Astrocyte (in vitro differentiated cells and primary cell): ENCODE data around the gene TLE5. TPM values are rescaled to one million over a fixed set of nuclear protein-coding genes. Genes with fewer than 3 reads are reported as not detected.

ENCODE experiments used
- DNase-seq: peaks from one replicate; pipeline ENCODE4 v3.0.0-alpha.2; 2010; ENCODE audit warnings: low read depth
- FAIRE-seq: peaks from 2 replicates; lab custom pipeline; 2011; peaks lifted over from hg19 to GRCh38; lab: Jason Lieb, UNC
- H2AFZ ChIP-seq: 2 replicates; pipeline ENCODE4 v1.6.0; 2012; ENCODE audit warnings: low read depth, low read length, inconsistent platforms
- H3K27ac ChIP-seq: 2 replicates; pipeline ENCODE4 v1.5.1; 2011; ENCODE audit warnings: low read depth, low read length, inconsistent platforms
- H3K27me3 ChIP-seq: 2 replicates; pipeline ENCODE4 v1.6.0; 2011; ENCODE audit warnings: low read length, inconsistent platforms; ENCODE audit not compliant: insufficient read depth
- H3K36me3 ChIP-seq: 2 replicates; pipeline ENCODE4 v1.5.1; 2011; ENCODE audit warnings: low read length, inconsistent platforms; ENCODE audit not compliant: insufficient read depth
- H3K4me1 ChIP-seq: 2 replicates; pipeline ENCODE4 v1.5.1; 2011; ENCODE audit warnings: low read length, inconsistent platforms; ENCODE audit not compliant: insufficient read depth
- H3K4me2 ChIP-seq: 2 replicates; pipeline ENCODE4 v1.6.0; 2012; ENCODE audit warnings: low read length, inconsistent platforms
- H3K4me3 ChIP-seq: 2 replicates; pipeline ENCODE4 v1.5.1; 2011; ENCODE audit warnings: low read depth, mild to moderate bottlenecking, low read length, inconsistent platforms; ENCODE audit not compliant: insufficient read depth
- H3K79me2 ChIP-seq: 2 replicates; pipeline ENCODE4 v1.6.0; 2012; ENCODE audit warnings: mild to moderate bottlenecking, low read length, inconsistent platforms; ENCODE audit not compliant: insufficient read depth
- H3K9ac ChIP-seq: 2 replicates; pipeline ENCODE4 v1.6.0; 2012; ENCODE audit warnings: mild to moderate bottlenecking, low read length, inconsistent platforms
- H3K9me3 ChIP-seq: 2 replicates; pipeline ENCODE4 v1.5.1; 2012; ENCODE audit warnings: low read depth, mild to moderate bottlenecking, low read length, inconsistent platforms; ENCODE audit not compliant: insufficient read depth
- H4K20me1 ChIP-seq: 2 replicates; pipeline ENCODE4 v1.6.0; 2012; ENCODE audit warnings: low read length, inconsistent platforms; ENCODE audit not compliant: insufficient read depth
- H3K27ac Mint-ChIP-seq: one replicate; pipeline ENCODE4 v1.8.0; 2021; ENCODE audit warnings: mild to moderate bottlenecking, mixed read lengths; ENCODE audit not compliant: unreplicated experiment
- H3K27me3 Mint-ChIP-seq: one replicate; pipeline ENCODE4 v1.8.0; 2021; ENCODE audit warnings: low read depth, mixed read lengths; ENCODE audit not compliant: unreplicated experiment
- H3K36me3 Mint-ChIP-seq: one replicate; pipeline ENCODE4 v1.8.0; 2021; ENCODE audit warnings: low read depth, mixed read lengths; ENCODE audit not compliant: unreplicated experiment
- H3K4me1 Mint-ChIP-seq: one replicate; pipeline ENCODE4 v1.8.0; 2021; ENCODE audit warnings: low read depth, mixed read lengths; ENCODE audit not compliant: unreplicated experiment
- H3K4me3 Mint-ChIP-seq: one replicate; pipeline ENCODE4 v1.8.0; 2021; ENCODE audit warnings: mild to moderate bottlenecking, moderate library complexity, mixed read lengths; ENCODE audit not compliant: unreplicated experiment
- H3K9me3 Mint-ChIP-seq: one replicate; pipeline ENCODE4 v1.8.0; 2021; ENCODE audit warnings: mild to moderate bottlenecking, mixed read lengths; ENCODE audit not compliant: unreplicated experiment
- EZH2 ChIP-seq: IDR thresholded peaks from 2 replicates; pipeline ENCODE4 v1.6.1; 2012; ENCODE audit warnings: mild to moderate bottlenecking, low read length, inconsistent platforms; ENCODE audit not compliant: insufficient read depth
- total RNA-seq: library from RNA; stranded (reverse); gene quantifications from 2 replicates; pipeline ENCODE4 v1.2.1, GENCODE V29; 2021
- TF ChIP-seq, protein P1 (sequence below): IDR thresholded peaks from 2 replicates; pipeline ENCODE4 v1.5.1; 2011; ENCODE audit warnings: low read depth, mild to moderate bottlenecking, inconsistent platforms, low read length, moderate library complexity; ENCODE audit not compliant: insufficient read depth

The TLE5 gene
- total RNA-seq, 1 donor from 2014 or later: 210 TPM

DNA sequence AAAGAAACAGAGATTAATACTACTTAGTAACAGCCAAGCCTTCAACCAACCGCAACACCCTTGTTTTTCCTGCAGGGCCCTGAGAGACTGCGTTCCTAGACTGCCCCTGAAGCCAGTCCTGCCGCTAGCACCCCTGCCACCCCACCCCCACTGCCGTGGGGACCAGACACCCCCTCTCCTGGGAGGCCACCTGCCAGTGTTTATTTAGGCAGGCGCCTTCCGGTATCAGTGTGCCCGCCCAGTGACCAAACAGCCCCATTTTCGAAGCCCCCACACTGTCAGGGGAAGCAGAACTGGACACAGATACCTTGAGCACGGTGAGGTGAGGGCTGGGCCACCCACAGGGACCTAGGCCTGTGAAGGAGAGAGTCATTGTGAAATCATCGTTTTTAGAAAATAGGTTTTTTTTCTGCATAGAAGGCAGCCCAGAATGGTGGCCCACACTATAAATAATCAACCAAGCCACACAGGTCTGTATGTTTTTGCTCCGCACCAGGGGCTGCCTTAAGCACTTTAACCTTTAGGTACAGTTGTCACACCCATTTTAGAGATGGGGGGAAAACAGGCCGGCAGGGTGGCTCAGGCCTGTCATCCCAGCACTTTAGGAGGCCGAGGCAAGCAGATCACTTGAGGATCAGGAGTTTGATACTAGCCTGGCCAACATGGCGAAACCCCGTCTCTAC, 3.5 kb upstream of the TLE5 start:
- Histone ChIP-seq H3K27ac (no peak overlapping the region), H2AFZ (no peak overlapping the region), H4K20me1 (peaks cover under 1% of the 10 kb centered on the region), H3K9me3 (no peaks in the 10 kb centered on the region), H3K36me3 (no peaks in the 10 kb centered on the region), H3K27me3 (no peaks in the 10 kb centered on the region), H3K4me2 (no peak overlapping the region), H3K79me2 (peaks cover 8% of the 10 kb centered on the region), H3K4me3 (no peak overlapping the region), H3K9ac (no peak overlapping the region), H3K4me1 (peaks cover 3% of the 10 kb centered on the region)
- Mint-ChIP-seq H3K27me3 (peaks cover 19% of the 10 kb centered on the region), H3K4me3 (no peak overlapping the region), H3K9me3 (peaks cover 2% of the 10 kb centered on the region), H3K36me3 (no peaks in the 10 kb centered on the region), H3K27ac (no peak overlapping the region), H3K4me1 (no peaks in the 10 kb centered on the region)
- DNase-seq (no peak), FAIRE-seq (no peak)
- TF ChIP-seq, protein P1, sequence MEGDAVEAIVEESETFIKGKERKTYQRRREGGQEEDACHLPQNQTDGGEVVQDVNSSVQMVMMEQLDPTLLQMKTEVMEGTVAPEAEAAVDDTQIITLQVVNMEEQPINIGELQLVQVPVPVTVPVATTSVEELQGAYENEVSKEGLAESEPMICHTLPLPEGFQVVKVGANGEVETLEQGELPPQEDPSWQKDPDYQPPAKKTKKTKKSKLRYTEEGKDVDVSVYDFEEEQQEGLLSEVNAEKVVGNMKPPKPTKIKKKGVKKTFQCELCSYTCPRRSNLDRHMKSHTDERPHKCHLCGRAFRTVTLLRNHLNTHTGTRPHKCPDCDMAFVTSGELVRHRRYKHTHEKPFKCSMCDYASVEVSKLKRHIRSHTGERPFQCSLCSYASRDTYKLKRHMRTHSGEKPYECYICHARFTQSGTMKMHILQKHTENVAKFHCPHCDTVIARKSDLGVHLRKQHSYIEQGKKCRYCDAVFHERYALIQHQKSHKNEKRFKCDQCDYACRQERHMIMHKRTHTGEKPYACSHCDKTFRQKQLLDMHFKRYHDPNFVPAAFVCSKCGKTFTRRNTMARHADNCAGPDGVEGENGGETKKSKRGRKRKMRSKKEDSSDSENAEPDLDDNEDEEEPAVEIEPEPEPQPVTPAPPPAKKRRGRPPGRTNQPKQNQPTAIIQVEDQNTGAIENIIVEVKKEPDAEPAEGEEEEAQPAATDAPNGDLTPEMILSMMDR: no peak
- TF ChIP-seq EZH2: no peak

DNA sequence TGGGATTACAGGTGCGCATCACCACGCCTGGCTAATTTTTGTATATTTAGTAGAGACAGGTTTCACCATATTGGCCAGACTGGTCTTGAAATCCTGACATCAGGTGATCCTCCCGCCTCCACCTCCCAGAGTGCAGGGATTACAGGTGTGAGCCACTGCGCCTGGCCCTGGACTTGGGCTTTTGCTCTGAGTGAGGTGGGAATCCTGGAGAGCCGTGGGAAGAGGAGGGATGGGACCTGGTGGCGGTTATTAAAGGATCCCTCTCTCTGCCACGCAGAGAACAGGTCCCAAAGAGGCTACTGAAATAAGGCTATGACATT, 1.7 kb upstream of the TLE5 start:
- no peak overlapping the region for H3K4me3 Mint-ChIP-seq
- no peak overlapping the region for H3K9ac ChIP-seq
- no peak for FAIRE-seq

More for the DNA sequence above, 1.7 kb upstream of the TLE5 start:
- Histone ChIP-seq H2AFZ (no peak overlapping the region), H3K9me3 (no peaks in the 10 kb centered on the region), H4K20me1 (peaks cover 16% of the 10 kb centered on the region), H3K4me3 (no peak overlapping the region), H3K4me2 (no peak overlapping the region), H3K4me1 (peaks cover 3% of the 10 kb centered on the region), H3K36me3 (peaks cover 7% of the 10 kb centered on the region), H3K79me2 (peaks cover 21% of the 10 kb centered on the region), H3K27ac (no peak overlapping the region), H3K27me3 (no peaks in the 10 kb centered on the region)
- no peaks in the 10 kb centered on the region for H3K4me1 Mint-ChIP-seq
- TF ChIP-seq, protein P1: no peak
- no peak for TF ChIP-seq EZH2
- H3K9me3 Mint-ChIP-seq: peaks cover 2% of the 10 kb centered on the region
- no peak for DNase-seq
- no peaks in the 10 kb centered on the region for H3K36me3 Mint-ChIP-seq
- peaks cover 19% of the 10 kb centered on the region for H3K27me3 Mint-ChIP-seq
- H3K27ac Mint-ChIP-seq: no peak overlapping the region
